Esophagus muscularis mucosa (tissue), 4 donors: ENCODE data around the gene ATG4D. TPM values are rescaled to one million over a fixed set of nuclear protein-coding genes. Genes with fewer than 3 reads are reported as not detected.
"Not testable (repeated sequence)": the region's sequence is repeated elsewhere in the genome, so short reads cannot be mapped to it uniquely, and the experiment has no call there.

Experiments
- DNase-seq: peaks from one replicate; pipeline ENCODE4 v3.0.0-alpha.2; 2017; ENCODE audit errors: extremely low spot score
- H3K27ac ChIP-seq, 4 donors: fragments of 200-600 bp; sonication (generic); replicated peaks in 1 of 4; 1 replicate in 3 of 4; 2 replicates in 1 of 4; pipeline ENCODE4 v1.5.1; 2016 to 2019; ENCODE audit warnings: mild to moderate bottlenecking in 1 of 4
- H3K27me3 ChIP-seq, 4 donors: fragments of 200-600 bp; sonication (generic); one replicate each; pipeline versions ENCODE4 v1.5.1 to v1.6.0; 2016 to 2019
- H3K36me3 ChIP-seq, 4 donors: fragments of 200-600 bp; sonication (generic); one replicate each; pipeline ENCODE4 v1.5.1; 2016 to 2019
- H3K4me1 ChIP-seq, 4 donors: fragments of 200-600 bp; sonication (generic); one replicate each; pipeline ENCODE4 v1.5.1; 2016 to 2019
- H3K4me3 ChIP-seq, 4 donors: fragments of 200-600 bp; sonication (generic); 1 replicate in 2 of 4; 2 replicates in 2 of 4; pipeline ENCODE4 v1.5.1; 2016 to 2019; ENCODE audit warnings: mild to moderate bottlenecking in 4 of 4, moderate library complexity in 1 of 4
- H3K9me3 ChIP-seq, 4 donors: fragments of 200-600 bp; sonication (generic); 1 replicate in 3 of 4; 2 replicates in 1 of 4; pipeline ENCODE4 v1.5.1; 2016 to 2019
- CTCF ChIP-seq, 3 experiments: fragments of 200-600 bp in 2 of 3; fragments of 450-650 bp in 1 of 3; sonication (generic) in 2 of 3; IDR thresholded peaks; one replicate each; pipeline ENCODE4 v1.5.1; 2017 to 2019; ENCODE audit warnings: antibody characterized with exemption in 3 of 3, mild to moderate bottlenecking in 2 of 3, moderate library complexity in 1 of 3
- EP300 ChIP-seq: sonication (generic); formaldehyde crosslinking; IDR thresholded peaks from one replicate; pipeline ENCODE4 v1.6.1; 2017; ENCODE audit warnings: antibody characterized with exemption
- POLR2A ChIP-seq: fragments of 450-650 bp; IDR thresholded peaks from one replicate; pipeline ENCODE4 v1.6.1; 2017; ENCODE audit warnings: antibody characterized with exemption, moderate library complexity, mild to moderate bottlenecking, low read depth
- POLR2AphosphoS5 ChIP-seq, 2 donors: sonication (generic); formaldehyde crosslinking; IDR thresholded peaks; one replicate each; pipeline ENCODE4 v1.6.1; 2017; ENCODE audit warnings: antibody characterized with exemption in 2 of 2
- WGBS: methylation state at CpG from one replicate; pipeline ENCODE4 v1.1.5; 2018; 5-methylcytosine and 5-hydroxymethylcytosine counted together
- intact Hi-C: fragments of 100-400 bp; cut with DNase I; formaldehyde crosslinking; loops from one replicate; pipeline ENCODE4 v1.15.1; 2023
- total RNA-seq, 4 donors: library from RNA; depleted of rRNA; stranded (reverse); fragments of >200 nt; gene quantifications; one replicate each; pipeline versions ENCODE4 v1.1.0 to v1.2.1, GENCODE V29; 2016

The ATG4D gene
- total RNA-seq, 4 donors from 2014 or later: 18.2 to 44.1 (median 29.7) TPM

- 85% methylated on average over 9 of the region's 13 CpGs for WGBS
- H3K9me3 ChIP-seq: no peaks in the 10 kb centered on the region
- no peaks in the 10 kb centered on the region for H3K36me3 ChIP-seq
- peaks cover 20 to 24% (median 22%) of the 10 kb centered on the region in 4 donors for H3K4me1 ChIP-seq
- no peak overlapping the region for H3K27ac ChIP-seq
- intact Hi-C loops: no loop called here
- DNase-seq: no peak
- no peak overlapping the region for H3K4me3 ChIP-seq
- peaks cover 3 to 61% (median 30%) of the 10 kb centered on the region in 4 donors for H3K27me3 ChIP-seq
- TF ChIP-seq POLR2AphosphoS5 (IDR thresholded peaks at IDR 0.05): no peak
- TF ChIP-seq CTCF (IDR thresholded peaks at IDR 0.05): no peak
- TF ChIP-seq POLR2A: no peak
- TF ChIP-seq EP300: no peak
Measured at GRCh38 chr19:10521461-10522171, 22.1 kb upstream of the ATG4D start.

DNA sequence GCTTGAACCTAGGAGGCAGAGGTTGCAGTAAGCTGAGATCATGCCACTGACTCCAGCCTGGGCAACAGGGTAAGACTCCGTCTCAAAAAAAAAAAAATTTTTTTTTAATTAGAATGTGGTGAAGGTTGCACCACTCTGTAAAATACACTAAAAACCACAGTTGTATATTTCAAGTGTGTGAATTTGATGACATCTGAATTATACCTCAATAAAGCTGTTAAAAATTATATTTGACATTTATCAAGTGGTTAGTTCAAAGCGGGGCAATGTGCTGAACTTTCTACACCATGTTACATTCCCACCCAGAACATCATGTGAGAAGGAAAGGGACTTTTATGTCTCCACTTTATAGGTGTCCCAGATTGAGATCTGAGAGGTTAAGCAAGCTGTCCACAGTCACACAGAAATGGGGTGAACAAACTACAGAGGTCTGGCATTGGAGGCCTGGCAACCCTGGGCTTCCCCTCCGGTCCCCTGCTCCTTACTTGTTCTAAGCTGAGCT, 20.5 kb upstream of the ATG4D start:
- WGBS: 78% methylated on average over 3 of the region's 3 CpGs
- H3K9me3 ChIP-seq: no peaks in the 10 kb centered on the region
- peaks cover 7 to 9% (median 8%) of the 10 kb centered on the region in 4 donors for H3K4me1 ChIP-seq
- intact Hi-C loops: no loop called here
- peaks cover 0 to 46% (median 20%) of the 10 kb centered on the region in 4 donors for H3K27me3 ChIP-seq
- H3K4me3 ChIP-seq: no peak overlapping the region
- TF ChIP-seq CTCF (IDR thresholded peaks at IDR 0.05) (no peak), EP300 (no peak)
- no peaks in the 10 kb centered on the region for H3K36me3 ChIP-seq
- no peak for DNase-seq
- H3K27ac ChIP-seq: no peak overlapping the region

- intact Hi-C loops: no loop called here
- H3K9me3 ChIP-seq: no peaks in the 10 kb centered on the region
- H3K36me3 ChIP-seq: no peaks in the 10 kb centered on the region
- H3K27ac ChIP-seq: no peak overlapping the region
- no peak for DNase-seq
- H3K27me3 ChIP-seq: peaks cover 0 to 24% (median 0%) of the 10 kb centered on the region in 4 donors
- H3K4me3 ChIP-seq: no peak overlapping the region
- 86% methylated on average over 7 of the region's 7 CpGs for WGBS
- no peak for TF ChIP-seq POLR2A
- no peak for TF ChIP-seq POLR2AphosphoS5 (IDR thresholded peaks at IDR 0.05)
- no peak for TF ChIP-seq EP300
- no peak for TF ChIP-seq CTCF (IDR thresholded peaks at IDR 0.05)
- H3K4me1 ChIP-seq: no peaks in the 10 kb centered on the region
Measured at GRCh38 chr19:10525636-10526035, 18.1 kb upstream of the ATG4D start.

DNA sequence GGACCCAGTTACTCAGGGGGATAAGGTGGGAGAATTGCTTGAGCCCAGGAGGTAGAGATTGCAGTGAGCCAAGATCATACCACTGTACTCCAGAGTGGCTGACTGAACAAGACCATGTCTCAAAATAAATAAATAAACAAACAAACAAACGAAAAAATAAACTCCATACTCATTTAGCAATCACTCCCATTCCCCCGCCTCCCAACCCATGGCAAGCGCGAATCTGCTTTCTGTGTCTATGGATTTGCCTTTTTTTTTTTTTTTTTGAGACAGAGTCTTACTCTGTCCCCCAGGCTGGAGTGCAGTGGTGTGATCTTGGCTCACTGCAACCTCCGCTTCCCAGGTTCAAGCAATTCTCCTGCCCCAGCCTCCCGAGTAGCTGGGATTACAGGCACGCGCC, 16.8 kb upstream of the ATG4D start:
- not testable (repeated sequence) for H3K9me3 ChIP-seq
- whole genome bisulfite sequencing: 92% methylated on average over 8 of the region's 8 CpGs

GRCh38 chr19:10532457-10532856, 11.2 kb upstream of the ATG4D start:
- Histone ChIP-seq H3K27me3 (peaks cover 0 to 21% (median 0%) of the 10 kb centered on the region in 4 donors), H3K36me3 (no peaks in the 10 kb centered on the region), H3K4me1 (no peaks in the 10 kb centered on the region), H3K4me3 (no peak overlapping the region), H3K27ac (no peak overlapping the region), H3K9me3 (peaks cover 0 to 3% (median 0%) of the 10 kb centered on the region in 4 donors)
- WGBS: 92% methylated on average over 1 of the region's 1 CpG
- TF ChIP-seq EP300: no peak
- no peak for TF ChIP-seq CTCF (IDR thresholded peaks at IDR 0.05)
- TF ChIP-seq POLR2AphosphoS5 (IDR thresholded peaks at IDR 0.05): no peak
- TF ChIP-seq POLR2A: no peak
- no peak for DNase-seq
- intact Hi-C loops: no loop called here

More for the DNA sequence above, 16.8 kb upstream of the ATG4D start:
- H3K4me3 ChIP-seq, intact Hi-C loops, DNase-seq, H3K36me3 ChIP-seq, H3K27ac ChIP-seq, H3K4me1 ChIP-seq: not testable (repeated sequence)
- H3K27me3 ChIP-seq: peaks cover 0 to 12% (median 0%) of the 10 kb centered on the region in 4 donors
